Uterus (tissue), 4 donors: ENCODE measurements around the gene CLIP2. TPM values are rescaled to one million over a fixed set of nuclear protein-coding genes. Genes with fewer than 3 reads are reported as not detected.
A peak's percentile ranks its signal among the peaks of the same experiment; 100 is the strongest.

Experiments
- DNase-seq, 2 donors: peaks; one replicate each; pipeline ENCODE4 v3.0.0-alpha.2; 2019 to 2020
- H3K27ac ChIP-seq, 2 donors: fragments of 200-600 bp; sonication (generic); 1 replicate in 1 of 2; 2 replicates in 1 of 2; pipeline ENCODE4 v1.5.1; 2016 to 2018
- H3K27me3 ChIP-seq, 2 donors: fragments of 200-600 bp; sonication (generic); one replicate each; pipeline ENCODE4 v1.5.1; 2018 to 2019; ENCODE audit warnings: control low read depth in 1 of 2
- H3K36me3 ChIP-seq, 2 donors: fragments of 200-600 bp; sonication (generic); one replicate each; pipeline ENCODE4 v1.5.1; 2019; ENCODE audit warnings: control low read depth in 1 of 2
- H3K4me1 ChIP-seq, 2 donors: fragments of 200-600 bp; sonication (generic); one replicate each; pipeline ENCODE4 v1.5.1; 2018 to 2019; ENCODE audit warnings: control low read depth in 1 of 2
- H3K4me3 ChIP-seq, 2 donors: fragments of 200-600 bp; sonication (generic); 1 replicate in 1 of 2; 2 replicates in 1 of 2; pipeline ENCODE4 v1.5.1; 2018 to 2019; ENCODE audit warnings: mild to moderate bottlenecking in 1 of 2
- H3K9me3 ChIP-seq, 2 donors: fragments of 200-600 bp; sonication (generic); one replicate each; pipeline ENCODE4 v1.5.1; 2019; ENCODE audit warnings: control low read depth in 1 of 2
- POLR2A ChIP-seq, 2 donors: fragments of 450-650 bp; IDR thresholded peaks; one replicate each; pipeline ENCODE4 v1.6.1; 2016; ENCODE audit warnings: antibody characterized with exemption in 2 of 2, mild to moderate bottlenecking in 1 of 2, moderate library complexity in 1 of 2
- intact Hi-C: fragments of 100-400 bp; cut with DNase I; formaldehyde crosslinking; loops from one replicate; pipeline ENCODE4 v1.15.1; 2023; ENCODE audit warnings: low total_unique reads
- total RNA-seq, 4 donors: library from RNA; depleted of rRNA in 3 of 4; stranded (reverse); fragments of >200 nt in 3 of 4; gene quantifications; one replicate each; pipeline versions ENCODE4 v1.1.0 to v1.2.4, GENCODE V29; 2014 to 2023
- TF ChIP-seq, protein P1 (sequence below), 4 experiments: fragments of 200-600 bp in 2 of 4; fragments of 450-650 bp in 2 of 4; sonication (generic) in 2 of 4; IDR thresholded peaks; one replicate each; pipeline ENCODE4 v1.5.1; 2016 to 2019; ENCODE audit warnings: antibody characterized with exemption in 4 of 4, mild to moderate bottlenecking in 2 of 4, moderate library complexity in 1 of 4
- donor health status: DM: yes; HTN: yes; CAD: no.

Gene CLIP2
- total RNA-seq, 4 donors from 2014 or later: 20.3 to 41.8 (median 28.4) TPM

DNA sequence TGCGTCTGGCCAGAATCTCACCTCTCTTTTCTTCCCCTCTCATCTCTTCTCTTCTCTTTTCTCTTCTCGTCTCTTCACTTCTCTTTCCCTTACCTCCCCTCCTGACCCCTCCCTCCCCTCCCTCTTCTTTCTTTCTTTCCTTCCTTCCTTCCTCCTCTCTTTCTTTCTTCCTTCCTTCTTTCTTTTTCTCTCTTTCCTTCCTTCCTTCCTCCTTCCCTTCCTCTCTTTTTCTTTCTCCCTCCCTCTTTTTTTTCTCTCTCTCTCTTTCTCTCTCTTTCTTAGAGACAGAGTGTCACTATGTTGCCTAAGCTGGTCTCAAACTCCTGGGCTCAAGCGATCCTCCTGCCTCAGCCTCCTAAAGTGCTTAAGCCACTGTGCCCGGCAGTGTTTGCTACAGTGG lies 159.9 kb downstream of the CLIP2 start:
- no peaks in the 10 kb centered on the region for H3K9me3 ChIP-seq

DNA sequence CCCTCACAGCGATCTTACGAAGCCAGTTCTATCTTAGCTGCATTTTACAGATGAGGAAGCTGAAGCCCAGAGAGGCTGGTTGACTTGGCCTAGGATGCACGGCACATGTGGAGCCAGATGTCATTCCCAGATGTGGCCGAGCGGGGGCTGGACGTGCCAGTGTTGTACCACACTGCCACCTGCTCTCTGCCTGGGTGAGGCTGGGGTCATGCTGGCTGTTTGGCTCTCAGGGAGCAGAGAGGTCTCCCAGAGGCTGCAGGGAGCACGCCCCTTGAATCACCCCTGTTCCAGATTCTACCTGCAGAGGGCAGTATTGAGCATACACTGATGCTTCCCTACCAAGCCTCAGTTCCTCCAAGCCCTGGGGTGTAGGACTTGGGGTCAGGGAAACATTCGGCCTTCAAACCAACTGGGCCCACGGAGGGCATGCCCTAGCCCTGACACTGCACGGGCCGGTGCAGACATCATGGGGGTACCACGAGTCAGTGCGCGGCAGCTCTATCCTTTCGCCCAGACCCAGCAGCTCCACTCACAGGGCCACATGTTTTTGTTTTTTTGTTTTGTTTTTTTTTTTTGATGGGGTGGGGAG lies 160.7 kb downstream of the CLIP2 start:
- Histone ChIP-seq H3K9me3 (no peaks in the 10 kb centered on the region), H3K27ac (no peak overlapping the region), H3K4me3 (no peak overlapping the region), H3K4me1 (no peaks in the 10 kb centered on the region), H3K36me3 (no peaks in the 10 kb centered on the region), H3K27me3 (no peaks in the 10 kb centered on the region)
- intact Hi-C loops: no loop called here
- peak; percentile 23 to 53 for DNase-seq
- TF ChIP-seq POLR2A (IDR thresholded peaks at IDR 0.05): no peak
- TF ChIP-seq, protein P1, sequence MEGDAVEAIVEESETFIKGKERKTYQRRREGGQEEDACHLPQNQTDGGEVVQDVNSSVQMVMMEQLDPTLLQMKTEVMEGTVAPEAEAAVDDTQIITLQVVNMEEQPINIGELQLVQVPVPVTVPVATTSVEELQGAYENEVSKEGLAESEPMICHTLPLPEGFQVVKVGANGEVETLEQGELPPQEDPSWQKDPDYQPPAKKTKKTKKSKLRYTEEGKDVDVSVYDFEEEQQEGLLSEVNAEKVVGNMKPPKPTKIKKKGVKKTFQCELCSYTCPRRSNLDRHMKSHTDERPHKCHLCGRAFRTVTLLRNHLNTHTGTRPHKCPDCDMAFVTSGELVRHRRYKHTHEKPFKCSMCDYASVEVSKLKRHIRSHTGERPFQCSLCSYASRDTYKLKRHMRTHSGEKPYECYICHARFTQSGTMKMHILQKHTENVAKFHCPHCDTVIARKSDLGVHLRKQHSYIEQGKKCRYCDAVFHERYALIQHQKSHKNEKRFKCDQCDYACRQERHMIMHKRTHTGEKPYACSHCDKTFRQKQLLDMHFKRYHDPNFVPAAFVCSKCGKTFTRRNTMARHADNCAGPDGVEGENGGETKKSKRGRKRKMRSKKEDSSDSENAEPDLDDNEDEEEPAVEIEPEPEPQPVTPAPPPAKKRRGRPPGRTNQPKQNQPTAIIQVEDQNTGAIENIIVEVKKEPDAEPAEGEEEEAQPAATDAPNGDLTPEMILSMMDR (IDR thresholded peaks at IDR 0.05): peak; percentile 62 to 73 (median 66)

More for the DNA sequence above, 159.9 kb downstream of the CLIP2 start:
- intact Hi-C loops: no loop called here
- Histone ChIP-seq H3K36me3 (no peaks in the 10 kb centered on the region), H3K27me3 (no peaks in the 10 kb centered on the region), H3K27ac (no peak overlapping the region), H3K4me1 (no peaks in the 10 kb centered on the region), H3K4me3 (no peak overlapping the region)
- TF ChIP-seq POLR2A (IDR thresholded peaks at IDR 0.05): no peak
- TF ChIP-seq, protein P1 (IDR thresholded peaks at IDR 0.05): no peak
- no peak for DNase-seq

DNA sequence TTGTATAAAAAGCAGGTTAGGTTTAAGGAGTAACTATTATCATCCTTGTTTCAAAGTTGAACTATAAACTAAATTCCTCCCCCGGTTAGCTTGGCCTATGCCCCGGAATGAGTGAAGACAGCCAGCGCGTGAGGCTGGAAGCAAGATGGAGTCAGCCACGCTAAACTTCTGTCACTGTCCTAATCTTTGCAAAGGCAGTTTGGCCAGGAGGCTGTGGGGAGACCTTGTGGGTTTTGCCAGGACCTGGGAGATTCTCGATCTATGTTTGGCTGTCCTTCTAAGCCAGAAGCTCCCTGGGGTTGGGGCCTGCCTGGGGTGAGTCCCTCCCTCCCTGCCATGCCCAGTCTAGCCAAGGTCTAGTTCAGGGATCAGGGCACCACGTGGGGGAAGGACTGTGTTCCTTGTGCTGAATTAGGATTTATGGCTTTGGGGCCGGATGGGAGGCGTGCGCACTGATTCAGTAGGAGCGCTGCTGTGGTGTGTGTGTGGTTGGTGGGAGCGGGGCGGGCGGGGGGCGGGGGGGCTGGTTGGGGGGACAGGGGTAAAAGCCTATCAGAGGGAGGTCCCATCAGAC lies 163.6 kb downstream of the CLIP2 start:
- intact Hi-C loops: no loop called here
- Histone ChIP-seq H3K27ac (peak overlapping the region; percentile 95 to 98), H3K9me3 (no peaks in the 10 kb centered on the region), H3K36me3 (no peaks in the 10 kb centered on the region), H3K27me3 (no peaks in the 10 kb centered on the region), H3K4me3 (peak overlapping the region; percentile 74 to 78), H3K4me1 (no peaks in the 10 kb centered on the region)
- no peak for TF ChIP-seq POLR2A (IDR thresholded peaks at IDR 0.05)
- TF ChIP-seq, protein P1 (IDR thresholded peaks at IDR 0.05): no peak
- peak; percentile 77 to 86 for DNase-seq

DNA sequence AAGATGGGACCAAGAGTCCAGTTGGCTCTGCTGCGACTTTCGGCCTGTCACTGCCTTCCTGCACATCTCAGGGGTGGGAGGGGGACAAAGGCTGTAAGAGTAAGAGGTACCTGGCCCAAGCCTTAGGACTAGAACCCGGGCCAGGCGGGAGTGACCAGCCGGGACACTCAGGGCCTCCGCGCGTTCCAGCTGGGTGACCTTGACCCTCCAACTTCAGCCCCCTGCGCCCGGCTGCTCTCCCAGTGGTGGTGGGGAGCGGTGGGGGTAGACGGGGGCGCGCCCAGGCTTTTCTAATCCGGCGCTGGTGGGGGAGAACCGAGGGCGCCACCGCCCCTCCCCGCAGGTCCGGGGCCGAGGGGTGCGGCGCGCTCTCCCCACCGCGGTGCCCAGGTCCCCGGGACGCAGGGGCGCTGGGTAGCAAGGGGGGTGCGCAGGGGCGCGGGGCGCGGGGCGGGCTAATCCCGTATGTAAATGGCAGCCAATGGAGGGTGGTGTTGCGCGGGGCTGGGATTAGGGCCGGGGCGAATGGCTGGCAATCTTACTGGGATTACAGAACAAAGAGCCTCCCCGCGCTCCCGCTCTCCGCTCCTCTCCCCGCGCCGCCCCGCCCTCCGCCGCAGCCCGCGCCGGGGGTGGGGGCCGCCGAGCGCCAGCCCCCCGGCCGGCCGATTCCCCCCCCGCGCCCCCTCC lies 164.3 kb downstream of the CLIP2 start, which contains the start of gene GTF2IRD1:
Gene GTF2IRD1 (plus strand): TSS at position 585 of the 690 bp plus-strand sequence. CDS start 54,175 bp downstream, outside the sequence.
- H3K9me3 ChIP-seq: no peaks in the 10 kb centered on the region
- H3K27ac ChIP-seq: peak within 1 kb of the TSS; percentile 95 to 98
- no peaks in the 10 kb centered on the region for H3K27me3 ChIP-seq
- peak; percentile 77 to 82 for DNase-seq
- H3K4me3 ChIP-seq: peak within 1 kb of the TSS; percentile 74 to 78
- H3K36me3 ChIP-seq: no peaks in the 10 kb centered on the region
- no peaks in the 10 kb centered on the region for H3K4me1 ChIP-seq
- intact Hi-C loops: no loop called here
- TF ChIP-seq, protein P1 (IDR thresholded peaks at IDR 0.05): no peak
- peak in 1 of 2 donors; percentile 20 for TF ChIP-seq POLR2A (IDR thresholded peaks at IDR 0.05)
